ENCODE measurements around the gene ZNF219.

The ZNF219 gene

DNA sequence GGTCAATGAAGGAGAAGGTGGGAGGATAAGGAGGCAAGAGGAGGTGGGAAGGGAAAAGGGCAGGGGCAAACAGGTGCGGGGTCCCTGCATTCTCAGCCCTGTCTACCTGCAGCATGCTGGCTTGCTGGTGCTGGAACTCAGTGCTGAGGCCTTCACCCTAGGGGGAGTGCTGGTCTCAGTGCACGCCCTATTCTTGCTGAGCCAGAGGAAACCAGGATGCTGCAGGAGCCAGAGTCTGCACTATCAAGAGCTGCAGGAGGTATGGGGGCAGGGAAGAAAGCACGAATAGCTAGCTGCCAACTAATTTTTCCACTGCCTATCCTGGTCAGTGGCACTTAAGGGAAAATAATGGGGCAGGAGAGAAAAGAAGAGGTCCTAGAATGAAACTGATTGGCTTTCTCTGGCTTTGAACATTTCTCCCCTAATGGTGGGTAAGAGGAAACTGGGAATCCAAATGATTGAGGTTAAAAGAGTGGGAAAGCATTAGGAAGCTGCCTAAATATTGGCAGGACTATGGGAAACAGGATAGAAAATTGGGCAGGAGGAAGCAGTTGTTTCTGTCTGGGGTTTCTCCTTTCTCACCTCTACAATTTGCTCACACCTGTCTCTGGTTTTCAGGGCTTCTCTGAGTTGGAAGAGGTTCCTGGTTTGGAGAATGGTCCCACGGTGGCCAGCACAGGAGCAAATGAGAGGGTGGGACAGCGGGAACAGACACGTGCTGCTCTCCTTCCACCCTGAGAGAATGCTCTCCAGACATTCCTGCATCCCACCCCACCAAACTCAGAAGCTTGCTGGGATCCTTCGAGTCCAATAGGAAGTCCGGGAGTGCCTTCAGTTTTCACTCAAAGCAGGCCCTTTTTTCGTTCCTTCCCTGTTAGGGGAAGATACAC lies 4.3 kb upstream of the ZNF219 start:
- no peak for DNase-seq (ENCODE audit: low read depth in 2 of 2)

DNA sequence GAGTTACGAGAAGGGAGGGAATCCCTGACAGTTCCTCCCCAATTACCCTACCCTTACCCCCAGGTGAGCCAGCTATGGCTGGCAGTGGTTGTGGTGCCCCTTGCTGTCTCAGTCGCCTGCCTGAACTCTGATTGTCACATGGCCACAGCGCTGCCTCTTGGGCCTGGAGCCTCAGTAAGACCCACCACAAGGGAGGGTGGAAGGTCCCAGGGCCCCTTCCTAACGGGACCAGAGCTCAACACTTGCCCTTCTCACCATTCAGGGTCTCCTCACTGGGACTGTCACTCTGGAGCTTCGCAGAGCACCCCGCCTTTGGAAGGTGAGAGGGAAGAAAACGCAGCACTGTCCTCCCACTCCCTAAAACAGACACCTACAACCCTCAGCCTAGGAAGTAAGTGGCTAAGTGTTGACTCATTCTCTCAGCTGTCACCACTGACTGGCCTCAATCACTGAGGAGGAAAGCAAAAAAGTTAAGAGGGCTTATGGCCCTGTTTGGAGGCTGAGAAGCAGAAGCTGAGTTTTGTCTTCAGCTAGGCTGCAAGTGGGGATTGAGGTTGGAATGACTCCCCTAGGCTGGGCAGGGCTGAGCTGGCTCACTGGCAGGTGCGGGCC lies 3.5 kb upstream of the ZNF219 start:
- DNase-seq (ENCODE audit: low read depth in 2 of 2): no peak

DNA sequence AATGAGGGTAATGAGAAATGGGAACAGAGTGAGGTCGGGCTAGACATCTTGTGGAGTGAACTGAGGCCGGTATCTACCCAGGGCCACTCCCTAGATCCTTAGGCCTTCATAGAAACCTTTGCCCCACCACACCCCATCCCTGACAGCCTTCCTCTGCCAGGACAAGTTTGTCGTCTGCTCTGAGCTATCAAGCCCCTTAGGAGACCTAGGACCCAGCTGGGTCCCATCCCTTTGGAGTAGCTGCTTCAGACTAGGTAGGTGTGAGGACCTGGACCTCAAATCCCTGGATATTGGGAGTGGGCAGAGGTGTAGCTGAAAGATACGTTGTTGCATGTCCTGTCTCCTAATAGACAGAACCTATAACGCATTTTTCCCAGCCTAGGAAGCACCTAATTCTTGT lies 2.5 kb upstream of the ZNF219 start, which contains the start of gene TMEM253:
TMEM253 (plus strand) TSS at position 136 of the 400 bp plus-strand sequence. CDS start 278 bp downstream, outside the sequence.
- DNase-seq (ENCODE audit: low read depth in 2 of 2): no peak

DNA sequence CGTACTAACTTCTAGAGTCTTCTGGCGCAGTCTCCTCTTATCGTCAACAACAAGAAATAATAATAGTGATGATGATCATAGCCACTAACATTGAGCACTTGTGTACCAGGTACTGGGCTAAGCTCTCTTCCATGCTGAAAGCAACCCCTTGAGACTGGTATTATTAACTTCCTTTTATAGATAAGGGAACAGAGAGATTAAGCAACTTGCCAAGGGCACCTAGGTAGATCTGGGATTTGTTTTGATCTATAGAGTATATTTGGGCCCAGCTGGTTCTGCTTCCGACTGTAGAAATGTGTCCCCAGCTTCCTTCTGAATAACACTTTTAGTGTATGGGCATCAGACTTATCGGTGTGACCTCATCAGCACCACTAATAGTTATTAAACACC lies 1.1 kb upstream of the ZNF219 start:
- no peak for DNase-seq (ENCODE audit: low read depth in 2 of 2)

DNA sequence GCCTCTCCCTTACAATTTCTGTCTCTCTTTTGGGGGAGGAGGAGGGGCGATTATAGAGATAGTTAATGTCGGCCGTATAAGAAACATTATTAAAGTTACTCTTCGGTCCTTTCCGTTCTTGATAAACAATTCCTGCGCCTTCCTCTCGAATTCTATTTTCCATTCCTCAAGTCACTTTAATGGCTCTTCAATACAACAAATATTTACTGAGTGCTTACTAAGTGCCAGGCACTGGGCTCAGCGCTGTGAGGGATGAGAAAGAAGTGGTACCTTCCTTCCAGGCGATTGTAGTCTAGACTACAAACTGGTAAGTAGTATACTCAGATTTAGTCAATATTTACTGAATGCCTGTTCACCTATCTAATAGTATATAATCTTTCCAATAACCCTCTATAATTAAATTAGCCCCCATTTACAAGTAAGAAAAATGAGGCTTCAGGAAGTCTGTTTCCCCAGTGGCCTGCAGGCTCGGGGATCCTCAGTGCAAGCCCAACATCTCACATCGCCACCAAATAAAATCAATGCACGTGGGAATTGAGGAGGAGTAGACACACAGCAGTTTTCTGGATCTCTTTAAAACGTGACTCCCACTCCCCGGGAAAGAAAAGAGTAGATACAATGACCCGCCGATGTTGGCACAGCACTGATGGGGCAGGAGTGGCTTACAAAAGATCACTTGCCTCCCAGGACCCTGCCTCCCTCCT lies 589 bp upstream of the ZNF219 start:
- DNase-seq (ENCODE audit: low read depth in 2 of 2): no peak

DNA sequence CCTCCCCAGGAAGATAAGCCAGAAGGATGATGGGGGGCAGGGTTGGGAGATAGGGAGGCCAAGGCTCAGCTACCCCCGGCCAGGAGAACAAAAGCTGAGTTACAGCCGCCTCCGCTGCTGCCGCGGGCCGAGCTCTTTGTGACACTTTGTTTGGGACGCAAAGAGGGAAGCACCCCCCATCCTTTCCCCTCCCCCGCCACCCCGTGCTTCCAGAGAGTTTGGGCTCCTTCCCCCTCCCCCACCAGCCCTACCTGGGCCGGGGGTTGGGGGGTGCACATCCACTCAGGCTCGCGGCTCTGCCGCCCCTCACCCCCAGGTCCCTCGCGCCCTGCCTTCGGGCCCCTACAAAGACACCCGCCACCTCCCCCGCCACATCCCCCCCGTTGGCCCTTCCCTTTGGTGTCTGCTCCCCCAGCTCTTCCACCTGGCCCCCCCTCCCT lies 799 bp downstream of the ZNF219 start:
- no peak for DNase-seq (ENCODE audit: low read depth in 2 of 2)

DNA sequence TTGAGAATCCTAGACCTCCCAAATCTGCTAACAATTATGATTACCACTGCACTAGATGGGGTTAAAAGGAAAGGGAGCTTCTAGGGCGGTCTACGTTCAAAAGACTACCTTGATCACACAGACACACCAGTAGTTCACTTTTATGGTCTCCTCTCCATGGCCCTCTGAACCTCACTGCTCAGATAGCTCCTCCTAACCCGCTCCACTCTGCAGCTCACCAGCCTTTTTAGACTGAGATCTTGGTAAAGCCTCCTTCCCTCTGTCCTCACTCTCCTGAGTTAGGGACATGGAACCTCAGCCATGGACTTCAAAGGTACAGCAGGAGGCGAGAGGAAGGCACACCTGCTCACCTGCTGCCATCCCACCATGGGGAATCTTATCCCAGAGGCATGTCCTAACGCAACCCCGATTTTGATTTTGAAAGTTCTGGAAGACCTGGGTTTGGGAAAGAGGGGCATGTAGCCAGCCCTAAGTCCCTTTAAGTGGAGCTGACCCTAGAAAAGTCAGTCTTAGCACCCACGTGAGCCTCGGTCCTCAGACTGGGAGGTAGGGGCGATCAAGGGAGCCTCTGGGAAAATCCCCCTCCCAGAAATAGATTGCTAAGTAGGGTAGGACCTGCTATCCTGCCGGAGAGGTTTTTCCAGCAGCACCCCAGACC lies 1.3 kb downstream of the ZNF219 start:
- no peak for DNase-seq (ENCODE audit: low read depth in 2 of 2)

DNA sequence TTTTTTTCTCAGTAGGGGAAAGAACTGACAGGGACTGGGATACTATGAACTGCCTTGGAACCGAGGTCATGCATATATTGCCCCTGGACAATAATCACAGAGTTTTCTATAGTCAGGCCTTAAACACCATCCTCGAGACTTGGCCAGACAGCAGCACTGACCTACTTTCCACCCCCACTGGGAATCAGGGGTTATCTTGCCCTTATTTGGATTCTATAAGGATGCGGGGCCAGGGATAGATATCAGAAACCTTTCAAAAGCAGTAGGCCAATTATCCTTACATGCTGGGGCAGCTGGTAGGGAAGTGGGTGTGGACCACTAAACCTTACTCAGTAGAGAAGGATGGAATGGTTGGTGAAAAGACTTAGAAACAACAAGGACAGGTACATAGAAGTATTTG lies 2.0 kb downstream of the ZNF219 start:
- no peak for DNase-seq (ENCODE audit: low read depth in 2 of 2)

DNA sequence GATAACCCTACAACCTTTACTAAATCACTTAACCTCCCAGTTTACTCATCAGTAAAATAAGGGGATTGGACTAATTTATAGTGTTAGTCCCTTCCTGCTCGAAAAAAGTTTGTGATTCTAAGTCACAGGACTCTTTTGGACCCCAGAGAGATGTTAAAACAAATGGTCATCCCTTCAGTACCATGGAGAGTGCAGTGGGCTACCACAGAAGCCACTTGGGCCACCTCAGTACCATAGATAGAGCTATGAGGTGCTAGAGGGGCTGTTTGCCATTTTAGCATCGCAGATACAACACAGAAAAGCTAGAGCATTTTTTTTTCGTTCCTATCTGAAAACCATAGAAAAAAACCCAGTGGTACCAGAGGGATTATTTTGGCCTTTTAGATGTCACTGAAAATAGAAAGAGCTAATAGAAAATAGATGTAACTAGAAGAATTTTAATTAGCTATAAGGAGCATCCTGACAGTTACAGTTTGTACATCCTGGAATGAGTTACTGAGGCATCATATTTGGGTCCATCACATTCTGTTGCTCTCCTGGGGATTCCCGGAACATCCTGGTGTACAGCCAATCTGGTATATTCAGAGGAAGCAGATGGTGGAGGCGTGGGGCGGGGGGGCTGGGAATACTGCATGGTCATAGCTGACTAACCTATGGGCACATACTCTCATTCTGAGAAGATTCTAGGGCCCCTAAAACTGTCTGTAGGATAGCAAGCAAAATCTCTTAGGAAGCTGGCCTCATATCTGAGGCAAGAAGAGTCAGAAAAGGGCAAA lies 2.8 kb downstream of the ZNF219 start:
- no peak for DNase-seq (ENCODE audit: low read depth in 2 of 2)

DNA sequence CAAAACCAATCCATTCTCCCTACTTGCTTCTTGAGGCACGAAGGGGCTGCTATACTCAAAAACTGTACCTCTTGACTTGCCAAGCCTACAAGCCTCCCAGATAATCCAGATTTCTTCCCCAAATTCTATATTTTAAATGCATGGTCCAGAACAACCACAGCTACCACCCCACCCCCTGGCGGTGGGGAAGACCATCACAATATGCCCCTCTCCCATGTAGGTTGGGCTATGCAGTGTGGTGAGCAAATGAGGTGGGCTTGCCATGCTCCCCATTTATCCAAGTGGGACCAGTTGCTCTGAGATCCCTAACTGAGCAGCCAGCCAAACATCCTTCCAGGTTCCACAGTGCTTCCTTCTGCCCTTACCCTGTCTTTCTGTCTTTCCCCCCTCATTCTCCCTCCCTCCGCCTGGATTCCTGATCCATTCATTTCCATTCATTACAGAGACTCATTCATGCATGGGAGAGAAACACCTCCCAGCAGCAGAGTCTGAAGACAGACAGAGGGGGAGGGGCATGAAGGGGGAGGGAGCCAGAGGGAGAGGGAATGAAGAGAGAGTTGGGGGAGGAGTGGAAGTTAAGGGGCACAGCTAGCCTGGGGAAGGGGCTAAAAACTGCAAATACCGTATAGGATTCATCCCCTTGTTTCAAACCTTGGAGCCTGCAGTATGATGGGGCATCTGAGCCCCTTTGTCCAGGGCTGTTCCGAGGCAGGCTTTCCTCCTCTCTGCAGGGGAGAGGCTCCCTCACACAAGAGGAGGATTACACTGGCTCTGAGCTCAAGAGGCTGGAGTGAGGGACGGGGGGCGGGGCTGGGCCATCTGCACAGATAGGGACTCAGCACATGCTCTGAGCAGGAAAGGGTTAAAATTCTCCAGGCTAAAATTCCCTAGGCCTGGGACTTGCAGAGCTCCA lies 4.4 kb downstream of the ZNF219 start:
- DNase-seq (ENCODE audit: low read depth in 2 of 2): no peak

DNA sequence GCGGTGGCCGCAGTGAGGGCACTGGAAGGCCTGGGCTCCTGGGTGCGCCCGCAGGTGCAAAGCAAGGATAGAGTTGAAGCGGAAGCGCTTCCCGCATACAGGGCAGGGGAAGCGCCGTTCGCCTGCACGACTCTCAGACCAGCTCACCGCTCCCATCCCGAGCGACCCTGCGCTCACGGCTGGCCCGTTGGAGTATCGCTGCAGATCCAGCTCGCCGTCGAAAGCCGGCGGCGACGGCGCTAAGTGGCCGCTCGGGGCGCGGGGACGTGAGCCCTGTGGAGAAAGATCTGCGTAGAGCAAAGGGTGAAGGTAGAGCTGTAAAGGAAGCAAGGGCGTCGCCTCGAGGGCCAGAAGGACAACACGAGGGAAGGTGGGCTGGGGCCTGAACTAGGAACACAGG lies 5.4 kb downstream of the ZNF219 start:
- no peak for DNase-seq (ENCODE audit: low read depth in 2 of 2)

DNA sequence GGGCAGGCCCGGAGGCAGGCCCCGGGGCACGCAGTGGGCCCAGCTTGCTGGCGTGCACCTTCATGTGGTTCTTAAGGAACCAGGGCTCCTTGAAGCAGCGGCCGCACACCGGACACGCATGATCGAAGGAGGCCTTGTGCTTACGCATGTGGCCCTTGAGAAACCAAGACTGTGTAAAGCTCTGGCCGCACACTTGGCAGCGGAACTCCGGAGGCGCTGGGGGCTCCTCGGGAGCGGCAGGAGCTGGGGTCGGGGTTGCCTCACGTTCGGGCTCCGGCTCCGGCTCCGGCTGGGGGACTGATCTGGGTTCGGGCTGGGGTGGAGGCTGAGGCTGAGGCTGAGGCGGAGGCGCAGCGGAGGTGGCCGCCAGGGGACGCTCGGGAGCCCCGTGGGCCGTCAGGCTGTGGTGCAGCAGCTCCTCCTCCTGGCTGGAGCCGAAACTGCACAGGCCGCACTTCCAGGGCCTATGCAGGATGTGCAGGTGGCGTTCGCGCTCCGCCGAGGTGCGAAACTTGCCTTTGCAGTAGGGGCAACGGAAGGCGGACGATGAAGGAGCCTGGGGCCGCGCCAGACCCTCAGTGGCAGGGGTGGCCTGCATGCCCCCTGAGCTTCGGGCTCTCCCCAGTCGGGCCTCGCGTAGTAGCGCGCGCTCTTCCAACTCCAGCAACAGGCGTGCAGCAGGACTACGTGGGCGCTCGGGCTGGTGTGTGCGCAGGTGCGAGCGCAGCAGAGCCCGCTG lies 6.0 kb downstream of the ZNF219 start:
- no peak for DNase-seq (ENCODE audit: low read depth in 2 of 2)

DNA sequence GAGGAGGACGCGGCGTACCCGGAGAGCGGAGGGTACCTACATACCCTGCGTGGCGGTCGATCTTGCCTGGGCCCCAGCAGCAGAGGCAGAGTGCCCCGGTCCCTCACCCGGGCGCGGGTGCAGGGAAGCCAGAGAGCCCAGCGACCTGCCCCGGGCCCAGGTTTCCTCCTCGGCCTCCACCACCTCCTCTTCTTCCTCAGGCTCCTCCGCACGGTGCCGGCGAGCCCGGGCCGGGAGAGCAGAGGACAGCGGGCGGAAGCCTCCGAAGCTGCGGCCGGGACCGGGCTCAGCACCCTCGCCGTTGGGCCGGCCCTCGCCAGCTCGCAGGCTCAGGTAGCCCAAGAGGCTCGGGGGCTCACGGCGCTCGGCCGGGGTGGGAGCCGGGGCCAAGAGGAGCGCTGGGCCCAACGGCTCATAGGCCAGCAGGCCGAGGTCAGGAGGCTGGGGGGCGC lies 6.6 kb downstream of the ZNF219 start:
- DNase-seq (ENCODE audit: low read depth in 2 of 2): no peak

DNA sequence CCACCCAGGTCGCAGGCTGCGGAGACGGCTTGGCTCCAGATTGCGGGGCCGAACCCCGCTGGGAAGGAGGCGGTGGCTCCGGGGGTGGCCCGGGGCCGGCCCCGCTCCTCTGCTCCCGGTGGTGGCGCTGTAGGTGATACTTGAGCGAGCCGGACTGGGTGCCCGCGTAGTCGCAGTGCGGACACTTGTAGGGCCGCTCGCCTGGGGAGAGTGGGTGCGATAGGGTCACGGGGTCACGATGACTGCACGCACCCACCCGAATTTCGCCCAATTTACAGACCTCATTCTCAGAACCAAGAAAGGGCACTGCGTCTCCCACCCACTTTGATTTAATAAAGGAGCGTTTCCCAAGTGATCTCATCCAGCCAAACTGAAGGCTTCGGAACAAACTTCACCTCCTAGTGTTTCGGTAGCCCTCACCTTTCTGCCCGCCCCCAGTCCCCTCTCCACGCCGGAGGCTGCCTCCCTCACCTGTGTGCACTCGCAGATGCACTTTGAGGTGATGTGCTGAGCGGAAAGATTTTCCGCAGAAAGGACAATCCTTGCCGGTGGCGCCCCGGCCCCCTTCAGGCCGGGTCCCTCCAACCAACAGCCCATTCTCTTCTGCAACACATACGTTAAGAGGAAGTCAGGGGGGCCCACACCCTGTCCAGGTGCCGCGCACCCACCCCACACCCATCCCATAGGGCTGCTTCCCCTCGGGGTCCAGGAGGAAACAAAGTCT lies 7.4 kb downstream of the ZNF219 start:
- no peak for DNase-seq (ENCODE audit: low read depth in 2 of 2)

DNA sequence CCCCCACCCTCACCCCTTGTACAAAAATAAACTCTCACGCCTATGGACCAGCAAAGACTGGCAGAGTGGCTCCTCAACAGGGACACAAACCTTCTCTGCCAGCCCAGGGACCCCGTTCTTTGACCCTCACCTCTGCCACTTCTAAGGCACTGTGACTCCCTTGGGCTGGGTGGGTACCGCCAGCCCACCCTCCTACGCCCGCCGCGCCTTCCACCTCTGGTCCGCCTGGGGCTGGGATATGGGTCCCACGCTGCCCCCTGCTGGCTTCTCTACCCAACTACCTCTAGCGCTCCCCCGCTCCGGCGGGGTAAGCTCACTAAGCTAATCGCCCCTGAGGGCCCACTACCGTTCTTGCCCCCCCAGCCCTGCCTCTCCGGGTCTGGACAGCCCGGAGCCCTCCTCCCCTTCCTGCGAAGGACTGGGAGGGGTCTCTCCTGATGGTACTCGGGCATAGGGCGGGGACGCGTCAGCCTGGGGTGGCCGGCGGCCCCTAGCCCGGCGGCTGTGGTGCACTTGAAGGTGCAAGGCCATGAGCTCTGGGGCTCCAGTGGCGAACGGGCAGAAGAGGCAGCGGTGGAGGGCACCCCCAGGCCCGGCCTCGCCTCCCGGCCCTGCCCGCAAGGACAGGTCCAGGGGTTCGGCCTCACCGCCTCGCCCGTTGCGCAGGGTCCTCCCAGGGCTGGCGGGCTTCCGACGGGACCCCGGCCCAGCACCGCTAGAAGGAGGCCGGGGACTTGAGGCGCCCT lies 8.1 kb downstream of the ZNF219 start:
- no peak for DNase-seq (ENCODE audit: low read depth in 2 of 2)

DNA sequence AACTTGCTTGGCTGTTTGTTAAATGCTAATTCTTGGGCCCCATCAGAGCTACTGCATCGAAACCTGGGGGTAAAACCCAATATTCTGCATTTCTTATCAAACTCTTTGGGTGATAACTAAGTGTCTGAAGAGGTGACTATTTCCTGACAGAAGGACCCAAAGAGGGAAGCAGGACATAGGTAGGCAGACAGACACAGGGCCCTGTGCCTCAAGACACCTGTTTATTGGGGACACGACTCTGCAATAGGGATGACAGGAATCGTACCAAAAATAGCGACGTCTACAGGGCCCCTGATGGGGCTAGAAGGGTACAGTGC lies 8.6 kb downstream of the ZNF219 start:
- no peak for DNase-seq (ENCODE audit: low read depth in 2 of 2)

DNA sequence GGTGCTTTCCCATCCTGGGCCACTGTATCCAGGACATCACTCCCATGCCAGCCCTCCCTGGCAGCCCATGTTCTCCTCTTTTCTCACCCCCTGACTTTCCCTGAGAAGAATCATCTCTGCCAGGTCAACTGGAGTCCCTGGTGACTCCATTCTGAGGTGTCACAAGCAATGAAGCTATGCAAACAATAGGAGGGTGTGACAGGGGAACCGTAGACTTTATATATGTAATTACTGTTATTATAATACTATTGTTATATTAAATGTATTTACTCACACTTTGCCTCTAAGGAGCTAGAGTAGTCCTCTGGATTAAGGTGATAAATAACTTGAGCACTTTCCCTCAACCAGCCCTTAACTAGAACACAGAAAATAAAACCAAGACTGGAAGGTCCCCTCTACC lies 9.2 kb downstream of the ZNF219 start:
- no peak for DNase-seq (ENCODE audit: low read depth in 2 of 2)

DNA sequence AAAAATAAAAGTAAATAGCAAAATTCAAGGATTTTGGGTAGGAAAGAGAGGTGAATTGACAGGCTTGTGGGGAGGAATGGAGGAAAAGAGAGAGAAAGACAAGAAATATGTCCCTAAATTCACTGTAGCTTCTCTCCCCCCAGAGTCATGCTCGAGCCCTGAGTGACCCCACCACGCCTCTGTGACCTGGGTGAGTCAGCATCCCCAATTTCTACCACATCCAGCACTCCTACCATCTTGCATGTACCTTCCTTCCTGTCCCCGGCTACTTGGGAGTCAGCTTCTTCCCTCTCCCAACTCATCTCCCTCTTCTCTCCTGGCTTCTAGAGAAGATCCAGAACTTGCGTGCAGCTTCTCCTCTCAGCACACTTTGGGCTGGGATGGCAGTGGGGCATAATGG lies 9.8 kb downstream of the ZNF219 start:
- DNase-seq (ENCODE audit: low read depth in 2 of 2): no peak
